OCI-LY7 (cell line): ENCODE measurements around the gene RTN4R.
"Not testable (repeated sequence)": the region's sequence is repeated elsewhere in the genome, so short reads cannot be mapped to it uniquely, and the experiment has no call there.

ENCODE experiments used
- EZH2phosphoT487 ChIP-seq: fragments of 200-600 bp; sonication (generic); IDR thresholded peaks from 2 replicates; pipeline ENCODE4 v1.6.1; 2018; ENCODE audit warnings: low read depth, borderline replicate concordance, mild to moderate bottlenecking, mixed run types, antibody characterized with exemption, low read length, moderate library complexity, mixed read lengths
- TF ChIP-seq, protein P1 (sequence below): fragments of 200-600 bp; sonication (generic); conservative IDR thresholded peaks from 2 replicates; pipeline ENCODE4 v1.5.1; 2014; ENCODE audit warnings: mild to moderate bottlenecking, antibody characterized with exemption, low read length, moderate library complexity, mixed read lengths

DNA sequence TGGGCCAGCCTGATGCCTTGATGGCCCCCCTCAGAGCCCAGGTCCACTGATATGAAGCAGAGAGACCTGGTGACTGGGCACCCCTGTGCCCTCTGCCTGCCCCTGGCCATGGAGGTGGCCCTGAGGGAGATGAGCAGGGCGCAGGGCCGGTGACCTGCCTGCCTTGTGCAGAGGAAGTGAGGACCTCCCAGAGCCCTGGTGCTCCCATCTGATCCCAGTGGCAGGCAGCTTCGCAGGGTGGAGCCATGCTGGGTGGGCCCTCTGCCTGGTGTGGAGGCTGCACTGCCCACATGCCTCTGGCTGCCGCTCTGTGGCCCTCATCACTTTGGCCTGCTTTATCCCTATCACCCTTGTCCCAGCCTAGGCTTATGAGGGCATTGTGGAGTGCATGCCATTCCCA lies 1.1 kb upstream of the RTN4R start:
- TF ChIP-seq, protein P1, sequence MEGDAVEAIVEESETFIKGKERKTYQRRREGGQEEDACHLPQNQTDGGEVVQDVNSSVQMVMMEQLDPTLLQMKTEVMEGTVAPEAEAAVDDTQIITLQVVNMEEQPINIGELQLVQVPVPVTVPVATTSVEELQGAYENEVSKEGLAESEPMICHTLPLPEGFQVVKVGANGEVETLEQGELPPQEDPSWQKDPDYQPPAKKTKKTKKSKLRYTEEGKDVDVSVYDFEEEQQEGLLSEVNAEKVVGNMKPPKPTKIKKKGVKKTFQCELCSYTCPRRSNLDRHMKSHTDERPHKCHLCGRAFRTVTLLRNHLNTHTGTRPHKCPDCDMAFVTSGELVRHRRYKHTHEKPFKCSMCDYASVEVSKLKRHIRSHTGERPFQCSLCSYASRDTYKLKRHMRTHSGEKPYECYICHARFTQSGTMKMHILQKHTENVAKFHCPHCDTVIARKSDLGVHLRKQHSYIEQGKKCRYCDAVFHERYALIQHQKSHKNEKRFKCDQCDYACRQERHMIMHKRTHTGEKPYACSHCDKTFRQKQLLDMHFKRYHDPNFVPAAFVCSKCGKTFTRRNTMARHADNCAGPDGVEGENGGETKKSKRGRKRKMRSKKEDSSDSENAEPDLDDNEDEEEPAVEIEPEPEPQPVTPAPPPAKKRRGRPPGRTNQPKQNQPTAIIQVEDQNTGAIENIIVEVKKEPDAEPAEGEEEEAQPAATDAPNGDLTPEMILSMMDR: not testable (repeated sequence)
- TF ChIP-seq EZH2phosphoT487: not testable (repeated sequence)
